ENCODE data around the gene NELFCD.

The NELFCD gene

DNA sequence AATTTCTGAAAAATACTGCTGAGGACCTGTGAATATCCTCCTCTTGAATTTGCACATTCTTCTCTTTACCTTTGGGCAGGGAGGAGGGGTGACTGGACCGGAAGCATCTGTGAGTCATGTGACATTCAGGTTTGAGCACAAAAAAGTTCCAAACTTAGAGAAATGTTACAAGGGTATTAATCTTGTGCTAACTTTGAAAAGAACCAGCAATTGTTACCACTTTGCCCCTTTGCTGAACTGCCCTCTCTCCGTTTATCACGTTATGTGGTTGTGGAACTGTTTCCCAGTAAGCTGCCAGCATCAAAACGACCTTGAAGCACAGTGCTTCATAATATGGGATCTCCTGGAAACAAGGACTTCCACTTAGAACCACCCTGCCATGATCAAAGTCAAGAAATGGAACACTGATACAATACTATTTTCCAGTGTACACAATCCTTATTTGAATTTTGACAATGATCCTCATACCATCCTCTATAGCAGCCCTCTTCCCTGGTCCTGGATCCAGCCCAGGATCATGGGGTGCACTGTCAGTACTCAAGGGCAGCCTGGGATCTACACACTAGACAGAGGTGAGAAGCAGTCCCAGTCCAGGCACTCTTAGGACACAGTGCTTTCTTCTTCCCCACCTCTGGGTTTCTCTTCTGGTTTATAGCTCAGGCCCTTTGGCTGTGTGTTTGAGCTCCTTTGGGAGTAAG lies 35.9 kb downstream of the NELFCD start:
- Histone ChIP-seq H3K27ac (replicated peaks) (no peak overlapping the region), H3K27me3 (ENCODE audit: insufficient read depth, poor library complexity, severe bottlenecking) (no peaks in the 10 kb centered on the region), H3K4me3 (replicated peaks; ENCODE audit: insufficient read depth, low read length) (no peak overlapping the region)
- peak in 1 of 2 experiments; percentile 18 for DNase-seq (ENCODE audit: low read depth in 1 of 2, low spot score in 1 of 2)
- TF ChIP-seq SPI1 (IDR thresholded peaks at IDR 0.05; ENCODE audit: borderline replicate concordance, low read depth) = no peak

GRCh38 chr20:59017493-59018231 lies 36.6 kb downstream of the NELFCD start:
- H3K27me3 ChIP-seq (ENCODE audit: insufficient read depth, poor library complexity, severe bottlenecking) = no peaks in the 10 kb centered on the region
- no peak overlapping the region for H3K27ac ChIP-seq (replicated peaks)
- TF ChIP-seq GABPA (IDR thresholded peaks at IDR 0.05; ENCODE audit: low read depth) (no peak), POLR2AphosphoS5 (IDR thresholded peaks at IDR 0.05; ENCODE audit: low read depth) (no peak), REST (IDR thresholded peaks at IDR 0.05; ENCODE audit: insufficient replicate concordance, low read depth) (no peak), SPI1 (IDR thresholded peaks at IDR 0.05; ENCODE audit: borderline replicate concordance, low read depth) (no peak)
- TF ChIP-seq, protein P1, sequence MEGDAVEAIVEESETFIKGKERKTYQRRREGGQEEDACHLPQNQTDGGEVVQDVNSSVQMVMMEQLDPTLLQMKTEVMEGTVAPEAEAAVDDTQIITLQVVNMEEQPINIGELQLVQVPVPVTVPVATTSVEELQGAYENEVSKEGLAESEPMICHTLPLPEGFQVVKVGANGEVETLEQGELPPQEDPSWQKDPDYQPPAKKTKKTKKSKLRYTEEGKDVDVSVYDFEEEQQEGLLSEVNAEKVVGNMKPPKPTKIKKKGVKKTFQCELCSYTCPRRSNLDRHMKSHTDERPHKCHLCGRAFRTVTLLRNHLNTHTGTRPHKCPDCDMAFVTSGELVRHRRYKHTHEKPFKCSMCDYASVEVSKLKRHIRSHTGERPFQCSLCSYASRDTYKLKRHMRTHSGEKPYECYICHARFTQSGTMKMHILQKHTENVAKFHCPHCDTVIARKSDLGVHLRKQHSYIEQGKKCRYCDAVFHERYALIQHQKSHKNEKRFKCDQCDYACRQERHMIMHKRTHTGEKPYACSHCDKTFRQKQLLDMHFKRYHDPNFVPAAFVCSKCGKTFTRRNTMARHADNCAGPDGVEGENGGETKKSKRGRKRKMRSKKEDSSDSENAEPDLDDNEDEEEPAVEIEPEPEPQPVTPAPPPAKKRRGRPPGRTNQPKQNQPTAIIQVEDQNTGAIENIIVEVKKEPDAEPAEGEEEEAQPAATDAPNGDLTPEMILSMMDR (IDR thresholded peaks at IDR 0.05; ENCODE audit: insufficient read depth, low read length) = no peak
- no peak for DNase-seq (ENCODE audit: low read depth in 1 of 2, low spot score in 1 of 2)
- no peak overlapping the region for H3K4me3 ChIP-seq (replicated peaks; ENCODE audit: insufficient read depth, low read length)

DNA sequence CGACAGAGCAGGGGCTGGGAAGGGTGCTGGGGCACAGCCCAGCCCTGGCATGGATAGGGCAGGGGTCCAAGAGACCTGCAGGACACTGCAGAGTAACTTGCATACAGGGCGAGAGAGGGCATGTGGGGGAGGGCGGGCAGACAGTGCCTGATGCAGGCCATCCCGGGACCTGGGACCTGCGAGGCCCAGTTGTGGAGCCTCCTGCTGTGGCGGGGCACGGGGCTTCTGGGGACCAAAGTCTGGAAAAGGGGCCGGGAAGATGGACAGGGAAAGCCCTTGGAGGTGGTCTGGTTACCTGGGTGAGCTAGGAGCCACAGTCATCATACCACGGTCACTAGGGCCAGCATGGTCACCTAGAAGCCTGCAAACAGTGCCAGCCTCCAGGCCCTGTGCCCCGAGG lies 37.8 kb downstream of the NELFCD start:
- Histone ChIP-seq H3K27ac (replicated peaks) (no peak overlapping the region), H3K27me3 (ENCODE audit: insufficient read depth, poor library complexity, severe bottlenecking) (no peaks in the 10 kb centered on the region), H3K4me3 (replicated peaks; ENCODE audit: insufficient read depth, low read length) (no peak overlapping the region)
- no peak for DNase-seq (ENCODE audit: low read depth in 1 of 2, low spot score in 1 of 2)
- TF ChIP-seq REST (IDR thresholded peaks at IDR 0.05; ENCODE audit: insufficient replicate concordance, low read depth) (no peak), SPI1 (IDR thresholded peaks at IDR 0.05; ENCODE audit: borderline replicate concordance, low read depth) (no peak), GABPA (IDR thresholded peaks at IDR 0.05; ENCODE audit: low read depth) (no peak), POLR2AphosphoS5 (IDR thresholded peaks at IDR 0.05; ENCODE audit: low read depth) (no peak)
- TF ChIP-seq, protein P1 (IDR thresholded peaks at IDR 0.05; ENCODE audit: insufficient read depth, low read length) = no peak

DNA sequence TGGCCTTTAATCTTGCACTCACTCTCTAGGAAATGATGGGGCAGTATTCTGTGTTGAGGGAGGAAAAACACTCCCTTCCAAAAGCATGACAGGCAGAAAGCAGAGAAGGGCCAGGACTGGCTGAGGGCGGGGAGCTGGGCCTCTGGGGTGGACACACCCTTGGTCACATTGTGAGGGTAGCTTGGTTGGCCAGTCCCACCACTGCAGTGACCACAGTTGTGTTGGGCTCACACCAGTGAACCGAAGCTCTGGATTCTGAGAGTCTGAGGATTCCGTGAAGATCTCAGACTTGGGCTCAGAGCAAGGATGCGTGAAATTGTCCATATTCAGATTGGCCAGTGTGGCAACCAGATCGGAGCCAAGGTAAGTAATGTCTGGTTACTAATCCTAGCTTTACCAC lies 38.2 kb downstream of the NELFCD start, which contains the start of gene TUBB1:
Gene TUBB1, plus strand, starts transcription at position 213 of the 400 bp plus-strand sequence. Its CDS starts 94 bp downstream, at position 307.
- Histone ChIP-seq H3K27me3 (ENCODE audit: insufficient read depth, poor library complexity, severe bottlenecking) (no peaks in the 10 kb centered on the region), H3K4me3 (replicated peaks; ENCODE audit: insufficient read depth, low read length) (no peak within 1 kb of the TSS), H3K27ac (replicated peaks) (no peak within 1 kb of the TSS)
- no peak for DNase-seq (ENCODE audit: low read depth in 1 of 2, low spot score in 1 of 2)
- TF ChIP-seq, protein P1 (IDR thresholded peaks at IDR 0.05; ENCODE audit: insufficient read depth, low read length) = no peak
